Measurements from ENCODE around the gene MRAP. TPM values are rescaled to one million over a fixed set of nuclear protein-coding genes. Genes with fewer than 3 reads are reported as not detected.

MRAP gene
- total and polyA plus RNA-seq, 8 donors: 0.30 to 0.55 TPM; not detected in 6

DNA sequence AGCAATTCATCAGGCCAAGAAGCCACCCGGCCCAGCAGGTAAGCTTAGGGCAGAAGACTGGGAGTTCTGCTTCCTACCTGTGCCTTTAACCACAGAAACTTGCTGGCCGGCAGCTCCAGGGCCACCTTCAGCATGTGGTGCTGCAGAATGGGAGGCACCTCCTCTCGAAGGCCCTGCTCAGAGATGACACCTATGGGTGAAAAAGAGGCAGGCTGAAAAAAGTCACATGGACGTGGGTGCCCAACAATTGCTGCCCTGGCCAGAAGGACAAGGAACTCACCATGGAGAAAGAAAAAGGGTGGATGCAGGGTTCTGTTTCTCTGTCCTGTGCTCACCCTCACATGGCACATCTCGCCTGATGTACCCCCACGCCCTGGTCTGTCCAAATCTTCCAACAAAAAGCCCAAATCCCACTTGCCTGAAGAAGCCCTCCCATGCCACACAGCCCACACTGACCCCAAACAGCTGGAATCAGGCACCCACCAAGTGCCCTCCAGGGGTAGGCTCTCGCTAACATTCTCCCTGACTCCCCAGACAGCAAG is 61.1 kb downstream of the MRAP start:
- Histone ChIP-seq H3K4me1 (peaks cover 0 to 11% (median 5%) of the 10 kb centered on the region in 4 donors), H3K27ac (no peak overlapping the region), H3K36me3 (peaks cover 61 to 99% (median 95%) of the 10 kb centered on the region in 4 donors), H3K9me3 (no peaks in the 10 kb centered on the region), H3K4me3 (no peak overlapping the region), H3K27me3 (no peaks in the 10 kb centered on the region)
- peak in 1 of 2 donors; percentile 31 for DNase-seq
- TF ChIP-seq EP300 (IDR thresholded peaks at IDR 0.05) (no peak), POLR2AphosphoS5 (IDR thresholded peaks at IDR 0.05) (no peak)
- intact Hi-C loops (cut with DNase I; ENCODE audit: low total_unique reads): no loop called here
- WGBS, 5 donors: 60 to 67% (median 65%) methylated on average over 6 to 7 of the region's 7 CpGs

- no peak overlapping the region for H3K27ac ChIP-seq
- TF ChIP-seq EP300 (IDR thresholded peaks at IDR 0.05) (no peak), CTCF (IDR thresholded peaks at IDR 0.05) (no peak), POLR2A (IDR thresholded peaks at IDR 0.05) (no peak), POLR2AphosphoS5 (IDR thresholded peaks at IDR 0.05) (no peak)
- H3K4me1 ChIP-seq: peaks cover 0 to 14% (median 7%) of the 10 kb centered on the region in 4 donors
- peaks cover 61 to 99% (median 95%) of the 10 kb centered on the region in 4 donors for H3K36me3 ChIP-seq
- peak in 1 of 2 donors; percentile 51 for DNase-seq
- no peaks in the 10 kb centered on the region for H3K27me3 ChIP-seq
- intact Hi-C loops (cut with DNase I; ENCODE audit: low total_unique reads): no loop called here
- WGBS, 5 donors: 83 to 90% (median 86%) methylated on average over 5 of the region's 5 CpGs
- no peak overlapping the region for H3K4me3 ChIP-seq
- no peaks in the 10 kb centered on the region for H3K9me3 ChIP-seq
Observed at GRCh38 chr21:32360401-32360975, 61.8 kb downstream of the MRAP start.

Other genes with a start within 250 kb of the MRAP start
- gene MIS18A, start 19.8 kb upstream of the MRAP start, total RNA-seq: 1 to 10 TPM in 3 of 5 donors, not detected in 2; 1.4 to 9.5 (median 1.4) TPM
- gene MIS18A, start 19.8 kb upstream of the MRAP start, polyA plus RNA-seq: 10 to 100 TPM in 1 of 3 donors, 1 to 10 TPM in 2; 7.7 to 10.7 (median 8.3) TPM
- gene URB1, start 94.2 kb downstream of the MRAP start, total RNA-seq: 10 to 100 TPM in 4 of 5 donors, 1 to 10 TPM in 1; 9.3 to 16.3 (median 15.4) TPM
- gene URB1, start 94.2 kb downstream of the MRAP start, polyA plus RNA-seq: 1 to 10 TPM; 1.2 to 3.4 (median 1.9) TPM
- gene EVA1C, start 113.9 kb downstream of the MRAP start, total RNA-seq: 100 to 1,000 TPM in 1 of 5 donors, 10 to 100 TPM in 4; 10.6 to 142 (median 48.7) TPM
- 10 to 100 TPM; 18.2 to 39.1 (median 33.6) TPM for gene EVA1C, start 113.9 kb downstream of the MRAP start, polyA plus RNA-seq

Measured in stomach (tissue), 9 donors.